K562 (cell line): Measurements from ENCODE around the gene INMT. TPM values are rescaled to one million over a fixed set of nuclear protein-coding genes. Genes with fewer than 3 reads are reported as not detected.

ENCODE experiments used
- ATAC-seq: fragments of 200-7000 bp; cut with Tn5 transposase; 3 replicates; pipeline ENCODE4 v1.9.1; 2020; ENCODE audit warnings: moderate library complexity
- BruUV-seq: library from RNA; stranded (reverse); fragments of 400-500 nt; replicated peaks from 2 replicates; lab custom pipeline; 2021; lab: Mats Ljungman, UMichigan
- CTCF ChIA-PET: fragments of 300-600 bp; formaldehyde crosslinking; extraction: SDS; loops from one replicate; lab custom pipeline; 2021; ENCODE audit warnings: low intra/inter-chr PET ratio; lab: Yijun Ruan, JAX
- POLR2A ChIA-PET: fragments of 300-600, 350-650 bp; sonication (Branson Sonifier 250); formaldehyde crosslinking; extraction: SDS; loops from one replicate; lab custom pipeline; 2021; ENCODE audit warnings: antibody characterized with exemption, inconsistent platforms; lab: Yijun Ruan, JAX
- DNase-seq, 4 experiments: peaks; one replicate each; pipeline versions ENCODE4 v3.0.0 to v3.0.0-alpha.2; 2011 to 2018; ENCODE audit warnings: low spot score in 3 of 4, mixed read lengths in 3 of 4; ENCODE audit errors: extremely low read depth in 1 of 4
- FAIRE-seq: peaks from 2 replicates; lab custom pipeline; 2011; peaks lifted over from hg19 to GRCh38; lab: Jason Lieb, UNC
- H2AFZ ChIP-seq: 2 replicates; pipeline ENCODE4 v1.6.0; 2011; ENCODE audit warnings: low read depth, low read length, control low read depth, inconsistent platforms
- H3K27ac ChIP-seq: fragments of 200-600 bp; 3 replicates; pipeline ENCODE4 v1.8.0; 2011; ENCODE audit warnings: low read depth, mild to moderate bottlenecking, control low read depth, inconsistent platforms, low read length, moderate library complexity, mixed read lengths; ENCODE audit errors: extremely low read depth
- H3K27me3 ChIP-seq, 2 experiments: fragments of 300-600 bp in 1 of 2; 2 replicates in 1 of 2; 3 replicates in 1 of 2; pipeline versions ENCODE4 v1.6.0 to v1.8.0; 2011; ENCODE audit warnings: inconsistent platforms in 2 of 2, low read length in 2 of 2, mild to moderate bottlenecking in 1 of 2, mixed read lengths in 1 of 2, moderate library complexity in 1 of 2; ENCODE audit not compliant: control insufficient read depth in 2 of 2, insufficient read depth in 2 of 2
- H3K36me3 ChIP-seq: fragments of 300-600 bp; 3 replicates; pipeline ENCODE4 v1.8.0; 2011; ENCODE audit warnings: mild to moderate bottlenecking, low read length, inconsistent platforms; ENCODE audit not compliant: control insufficient read depth, insufficient read depth
- H3K4me1 ChIP-seq, 2 experiments: fragments of 200-600 bp in 1 of 2; replicated peaks in 1 of 2; 2 replicates in 1 of 2; 3 replicates in 1 of 2; pipeline versions ENCODE4 v1.5.1 to v1.8.0; 2011; ENCODE audit warnings: inconsistent platforms in 2 of 2, low read length in 2 of 2, mild to moderate bottlenecking in 1 of 2, mixed read lengths in 1 of 2, moderate library complexity in 1 of 2; ENCODE audit not compliant: control insufficient read depth in 2 of 2, insufficient read depth in 2 of 2
- H3K4me2 ChIP-seq: 2 replicates; pipeline ENCODE4 v1.6.1; 2011; ENCODE audit warnings: low read length, control low read depth, inconsistent platforms, mixed read lengths; ENCODE audit not compliant: insufficient read depth
- H3K4me3 ChIP-seq: fragments of 200-600 bp; sonication (generic), shearing (Covaris generic); 2 replicates; pipeline ENCODE4 v1.5.1; 2016; ENCODE audit warnings: control low read depth, inconsistent platforms
- H3K79me2 ChIP-seq: fragments of 200-600 bp; 3 replicates; pipeline ENCODE4 v1.8.0; 2011; ENCODE audit warnings: low read length, inconsistent platforms; ENCODE audit not compliant: control insufficient read depth, insufficient read depth
- H3K9ac ChIP-seq, 2 experiments: 2 replicates each; pipeline versions ENCODE4 v1.6.0 to v1.6.1; 2011; ENCODE audit warnings: low read depth in 2 of 2, low read length in 2 of 2, control low read depth in 1 of 2, inconsistent platforms in 1 of 2, mild to moderate bottlenecking in 1 of 2, mixed read lengths in 1 of 2; ENCODE audit not compliant: insufficient read depth in 1 of 2
- H3K9me1 ChIP-seq: one replicate; pipeline ENCODE4 v1.6.0; 2011; ENCODE audit warnings: inconsistent platforms, mild to moderate bottlenecking, low read length, moderate library complexity; ENCODE audit not compliant: control insufficient read depth, insufficient read depth
- H3K9me3 ChIP-seq: replicated peaks from 2 replicates; pipeline ENCODE4 v1.5.1; 2011; ENCODE audit warnings: low read depth, low read length, inconsistent platforms; ENCODE audit not compliant: control insufficient read depth, insufficient read depth
- H4K20me1 ChIP-seq: replicated peaks from 2 replicates; pipeline ENCODE4 v1.6.1; 2011; ENCODE audit warnings: low read length, inconsistent platforms, mixed read lengths; ENCODE audit not compliant: control insufficient read depth, insufficient read depth
- KHSRP ChIP-seq: fragments of 450-650 bp; IDR thresholded peaks from 2 replicates; pipeline ENCODE4 v1.6.1; 2017
- PHF21A ChIP-seq: fragments of 450-650 bp; IDR thresholded peaks from 2 replicates; pipeline ENCODE4 v1.6.1; 2017; ENCODE audit warnings: low read depth, borderline replicate concordance
- ZNF449 ChIP-seq: fragments of 250-450 bp; sonication (Bioruptor Pico); IDR thresholded peaks from 2 replicates; pipeline ENCODE4 v1.8.0; 2022; ENCODE audit warnings: moderate library complexity, mild to moderate bottlenecking, inconsistent platforms
- WGBS: fragments of 100-300 bp; shearing (Covaris generic); methylation state at CpG from one replicate; pipeline ENCODE4 v1.1.6; 2016; ENCODE audit warnings: low coverage, mixed read lengths; ENCODE audit not compliant: insufficient coverage; ENCODE audit errors: missing lambda C conversion rate; 5-methylcytosine and 5-hydroxymethylcytosine counted together
- in situ Hi-C: fragments of 300-500 bp; cut with MboI; formaldehyde crosslinking; loops from 4 replicates; pipeline ENCODE4 v1.15.0; 2018; ENCODE audit warnings: inconsistent platforms, mixed read lengths
- intact Hi-C: fragments of 100-400 bp; cut with micrococcal nuclease; formaldehyde crosslinking; loops from 2 replicates; pipeline ENCODE4 v1.14.2; 2022
- polyA plus RNA-seq, 8 experiments: library from polyadenylated mRNA; depleted of rRNA in 4 of 8; stranded (reverse) in 5 of 8; unstranded in 3 of 8; fragments of >200 nt; fragmentation: Nextera tagmentation in 2 of 8; fragmentation: Illumina TruSeq in 1 of 8; extraction: Ambion mirVana in 2 of 8; extraction: Trizol in 1 of 8; gene quantifications; 2 replicates each; pipeline versions ENCODE4 v1.2.1 to v1.2.3, GENCODE V29; 2011 to 2014; ENCODE audit warnings: inconsistent platforms in 1 of 8, missing spikeins in 1 of 8
- total RNA-seq, 7 experiments: library from RNA; depleted of rRNA in 6 of 7; stranded (reverse); fragments of >200 nt in 6 of 7; fragmentation: Illumina TruSeq in 2 of 7; extraction: Trizol in 2 of 7; gene quantifications; 2 replicates each; pipeline versions ENCODE4 v1.2.1 to v1.2.3, GENCODE V29; 2011 to 2021; ENCODE audit warnings: low replicate concordance in 1 of 7

INMT gene
- total and polyA plus RNA-seq, 9 of the 15 experiments (the other 6 are each of a cell fraction or from before 2014, with no cell fraction given), result 0.04 to 0.27 TPM; not detected in 7

DNA sequence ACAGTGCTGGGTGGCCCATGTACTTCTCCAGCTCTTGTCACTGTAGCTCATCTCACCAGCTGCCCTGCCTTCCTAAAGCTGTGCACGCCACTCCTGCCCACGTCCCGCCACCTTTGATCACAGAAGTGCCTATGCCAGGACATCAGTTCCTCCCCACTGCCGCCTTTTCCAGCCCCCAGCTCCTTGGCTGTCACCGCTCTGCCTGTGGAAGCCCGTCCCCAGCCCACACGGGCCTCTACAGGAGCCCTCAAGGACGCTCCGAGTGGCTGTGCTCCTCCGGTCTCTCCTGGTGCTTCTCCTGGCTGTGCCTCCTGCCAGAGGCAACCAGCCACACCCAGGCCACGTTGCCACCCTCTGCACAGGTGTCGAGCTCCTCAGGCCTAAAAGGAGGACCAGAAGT, 19.3 kb upstream of the INMT start (continued):
- TF ChIP-seq ZNF449 (CRISPR knock-in tag), result no peak

GRCh38 chr7:30733216-30733615, 18.7 kb upstream of the INMT start:
- CTCF ChIA-PET, result no interaction called here
- DNase-seq (no peak), FAIRE-seq (no peak)
- Histone ChIP-seq H3K9me1 (no peaks in the 10 kb centered on the region), H3K4me1 (peaks cover 0 to 4% of the 10 kb centered on the region in 2 experiments; a peak in 2 of 5 replicates)
- no peak for TF ChIP-seq PHF21A
- no peak for TF ChIP-seq KHSRP
- TF ChIP-seq, all 486 proteins: peak for 0
- Histone ChIP-seq H3K27me3 (peaks cover 53 to 68% of the 10 kb centered on the region in 2 experiments), H3K9me3 (no peaks in the 10 kb centered on the region), H3K36me3 (no peaks in the 10 kb centered on the region), H4K20me1 (no peaks in the 10 kb centered on the region), H3K4me2 (no peak overlapping the region), H3K27ac (no peak overlapping the region), H3K79me2 (no peaks in the 10 kb centered on the region), H3K9ac (no peak overlapping the region), H2AFZ (no peak overlapping the region), H3K4me3 (no peak overlapping the region)
- 0% methylated on average over 6 of the region's 6 CpGs for WGBS
- no TSS peak for BruUV-seq
- intact Hi-C loops, result loop anchor here (10.0 kb wide), 1 partner anchor 458 kb away; no protein-coding TSS in a partner anchor
- in situ Hi-C loops, result loop anchor here (10.0 kb wide), 1 partner anchor 568 kb away; no protein-coding TSS in a partner anchor
- POLR2A ChIA-PET, result interaction anchor here (0.6 to 1.1 kb wide), 3 partner anchors 25 to 129 kb away, joined by 3 to 4 read pairs (median 3); no protein-coding TSS in a partner anchor
- ATAC-seq, result no peak
